NCI-H524 (cell line): ENCODE measurements around the gene CILP.
"Not testable (repeated sequence)": the region's sequence is repeated elsewhere in the genome, so short reads cannot be mapped to it uniquely, and the experiment has no call there.

Experiments
- DNase-seq, 2 experiments: peaks; one replicate each; lab custom pipeline; 2025; lab: John Stamatoyannopoulos, UW

CILP gene

GRCh38 chr15:65194826-65195547 lies 16.3 kb downstream of the CILP start:
- peak; percentile 67 to 90 for DNase-seq

GRCh38 chr15:65192016-65192415 lies 19.3 kb downstream of the CILP start:
- peak in 1 of 2 experiments; percentile 30 for DNase-seq

- peak; percentile 66 to 81 for DNase-seq
Measured at GRCh38 chr15:65189102-65189740, 22.1 kb downstream of the CILP start.

- not testable (repeated sequence) for DNase-seq
Measured at GRCh38 chr15:65188472-65188871, 22.8 kb downstream of the CILP start.

GRCh38 chr15:65184868-65185717 lies 26.2 kb downstream of the CILP start, which contains the start of gene CLPX:
Gene CLPX (minus strand): TSS chr15:65185342. CDS start chr15:65185153, 189 bp downstream.
- DNase-seq: peak; percentile 92 to 96

GRCh38 chr15:65184305-65184867 lies 26.9 kb downstream of the CILP start:
- DNase-seq: peak; percentile 19 to 57

GRCh38 chr15:65183865-65184159 lies 27.5 kb downstream of the CILP start:
- no peak for DNase-seq

GRCh38 chr15:65182538-65182937 lies 28.7 kb downstream of the CILP start:
- DNase-seq: no peak

- not testable (repeated sequence) for DNase-seq
Measured at GRCh38 chr15:65181582-65182353, 29.5 kb downstream of the CILP start.

GRCh38 chr15:65180167-65180566 lies 31.1 kb downstream of the CILP start:
- DNase-seq: no peak

- DNase-seq: no peak
Measured at GRCh38 chr15:65177901-65178300, 33.4 kb downstream of the CILP start.

- DNase-seq: no peak
Measured at GRCh38 chr15:65176056-65176455, 35.2 kb downstream of the CILP start.

- DNase-seq: no peak
Measured at GRCh38 chr15:65175511-65175910, 35.8 kb downstream of the CILP start.

- no peak for DNase-seq
Measured at GRCh38 chr15:65174509-65174908, 36.8 kb downstream of the CILP start.

GRCh38 chr15:65172531-65172930 lies 38.7 kb downstream of the CILP start:
- DNase-seq: no peak

GRCh38 chr15:65171428-65171827 lies 39.8 kb downstream of the CILP start:
- no peak for DNase-seq

GRCh38 chr15:65165875-65166274 lies 45.4 kb downstream of the CILP start:
- no peak for DNase-seq

GRCh38 chr15:65164139-65164538 lies 47.1 kb downstream of the CILP start:
- DNase-seq: no peak

- no peak for DNase-seq
Measured at GRCh38 chr15:65163041-65163440, 48.2 kb downstream of the CILP start.

GRCh38 chr15:65156692-65157091 lies 54.6 kb downstream of the CILP start:
- DNase-seq: peak in 1 of 2 experiments; percentile 1

GRCh38 chr15:65154720-65155119 lies 56.6 kb downstream of the CILP start:
- no peak for DNase-seq

- DNase-seq: no peak
Measured at GRCh38 chr15:65147902-65148301, 63.4 kb downstream of the CILP start.
